NB4 (cell line): ENCODE results near the gene MEGF11.
A peak's percentile ranks its signal among the peaks of the same experiment; 100 is the strongest.

Experiments
- CTCF ChIP-seq: IDR thresholded peaks from one replicate; pipeline ENCODE4 v1.5.1; 2012; ENCODE audit warnings: low read depth, low read length
- MAX ChIP-seq: IDR thresholded peaks from 2 replicates; pipeline ENCODE4 v1.6.1; 2011; ENCODE audit warnings: low read depth, low read length
- MYC ChIP-seq: IDR thresholded peaks from 2 replicates; pipeline ENCODE4 v1.6.1; 2011; ENCODE audit warnings: low read depth, low read length
- POLR2A ChIP-seq: IDR thresholded peaks from 2 replicates; pipeline ENCODE4 v1.6.1; 2011; ENCODE audit warnings: mild to moderate bottlenecking; ENCODE audit not compliant: insufficient read length; ENCODE audit errors: extremely low read depth

DNA sequence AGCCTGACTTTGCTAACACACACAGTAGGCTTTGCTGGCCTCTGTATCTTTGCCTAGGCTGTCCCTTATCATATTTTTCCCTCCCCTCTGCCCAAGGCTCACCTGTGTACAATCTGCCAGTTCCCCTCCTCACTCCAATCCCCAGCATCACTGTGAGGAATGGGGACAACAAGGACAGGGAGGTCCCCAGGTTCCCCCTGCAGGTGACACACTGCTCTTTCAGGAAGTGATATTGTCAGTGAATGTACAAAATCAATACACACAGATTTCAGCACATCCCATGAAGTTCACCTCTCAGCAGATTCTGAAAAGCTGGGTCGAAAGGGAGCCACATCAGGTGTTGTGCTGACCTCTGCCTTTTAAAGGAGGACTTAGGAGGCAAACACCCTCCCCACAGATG, 206.8 kb downstream of the MEGF11 start:
- TF ChIP-seq POLR2A (no peak), CTCF (peak; percentile 3), MAX (no peak), MYC (no peak)
